Loucy (cell line): ENCODE data around the gene GDA.

Experiments used
- H2AFZ ChIP-seq: fragments of 200-600 bp; sonication (generic); 2 replicates; pipeline ENCODE4 v1.6.0; 2016; ENCODE audit warnings: antibody characterized with exemption, mild to moderate bottlenecking, low read length, moderate library complexity
- H3F3A ChIP-seq: fragments of 200-600 bp; 2 replicates; pipeline ENCODE4 v1.6.0; 2016; ENCODE audit warnings: antibody characterized with exemption, low read depth, mild to moderate bottlenecking
- H3K27me3 ChIP-seq: fragments of 200-600 bp; sonication (generic); 2 replicates; pipeline ENCODE4 v1.6.1; 2014; ENCODE audit warnings: low read length, mild to moderate bottlenecking; ENCODE audit not compliant: insufficient read depth, poor library complexity, severe bottlenecking
- H3K36me3 ChIP-seq: fragments of 200-600 bp; sonication (generic); 2 replicates; pipeline ENCODE4 v1.6.1; 2016; ENCODE audit warnings: low read length; ENCODE audit not compliant: insufficient read depth
- H3K4me1 ChIP-seq: fragments of 200-600 bp; sonication (generic); 2 replicates; pipeline ENCODE4 v1.5.1; 2014; ENCODE audit warnings: low read length, mild to moderate bottlenecking; ENCODE audit not compliant: insufficient read depth, poor library complexity, severe bottlenecking
- H3K4me2 ChIP-seq: fragments of 200-600 bp; sonication (generic); 2 replicates; pipeline ENCODE4 v1.6.0; 2014; ENCODE audit warnings: antibody characterized with exemption, low read length, low read depth, mild to moderate bottlenecking; ENCODE audit not compliant: poor library complexity, severe bottlenecking
- H3K4me3 ChIP-seq: fragments of 200-600 bp; sonication (generic); 2 replicates; pipeline ENCODE4 v1.5.1; 2014; ENCODE audit warnings: low read length, mild to moderate bottlenecking, mixed read lengths; ENCODE audit not compliant: poor library complexity, severe bottlenecking
- H3K79me2 ChIP-seq: fragments of 200-600 bp; sonication (generic); 2 replicates; pipeline ENCODE4 v1.6.1; 2014; ENCODE audit warnings: low read length; ENCODE audit not compliant: insufficient read depth
- H3K9ac ChIP-seq: fragments of 200-600 bp; sonication (generic); 2 replicates; pipeline ENCODE4 v1.6.0; 2014; ENCODE audit warnings: mild to moderate bottlenecking, low read depth, low read length, moderate library complexity; ENCODE audit not compliant: poor library complexity, severe bottlenecking
- H3K9me2 ChIP-seq: fragments of 200-600 bp; sonication (generic); replicated peaks from 2 replicates; pipeline ENCODE4 v1.6.1; 2016; ENCODE audit warnings: low read depth, low read length, mixed read lengths
- H3K9me3 ChIP-seq: fragments of 200-600 bp; sonication (generic); 2 replicates; pipeline ENCODE4 v1.6.1; 2014; ENCODE audit warnings: mild to moderate bottlenecking, antibody characterized with exemption, low read length, low read depth; ENCODE audit not compliant: insufficient read depth
- H4K20me1 ChIP-seq: fragments of 200-600 bp; sonication (generic); 2 replicates; pipeline ENCODE4 v1.6.0; 2014; ENCODE audit warnings: antibody characterized with exemption, low read length, mild to moderate bottlenecking; ENCODE audit not compliant: insufficient read depth, poor library complexity, severe bottlenecking
- CTCF ChIP-seq: fragments of 200-600 bp; sonication (generic); conservative IDR thresholded peaks from 2 replicates; pipeline ENCODE4 v1.5.1; 2014; ENCODE audit warnings: mild to moderate bottlenecking, antibody characterized with exemption, low read length
- EZH2phosphoT487 ChIP-seq: fragments of 200-600 bp; IDR thresholded peaks from 2 replicates; pipeline ENCODE4 v1.6.1; 2018; ENCODE audit warnings: antibody characterized with exemption, mild to moderate bottlenecking, moderate library complexity, borderline replicate concordance

The GDA gene

DNA sequence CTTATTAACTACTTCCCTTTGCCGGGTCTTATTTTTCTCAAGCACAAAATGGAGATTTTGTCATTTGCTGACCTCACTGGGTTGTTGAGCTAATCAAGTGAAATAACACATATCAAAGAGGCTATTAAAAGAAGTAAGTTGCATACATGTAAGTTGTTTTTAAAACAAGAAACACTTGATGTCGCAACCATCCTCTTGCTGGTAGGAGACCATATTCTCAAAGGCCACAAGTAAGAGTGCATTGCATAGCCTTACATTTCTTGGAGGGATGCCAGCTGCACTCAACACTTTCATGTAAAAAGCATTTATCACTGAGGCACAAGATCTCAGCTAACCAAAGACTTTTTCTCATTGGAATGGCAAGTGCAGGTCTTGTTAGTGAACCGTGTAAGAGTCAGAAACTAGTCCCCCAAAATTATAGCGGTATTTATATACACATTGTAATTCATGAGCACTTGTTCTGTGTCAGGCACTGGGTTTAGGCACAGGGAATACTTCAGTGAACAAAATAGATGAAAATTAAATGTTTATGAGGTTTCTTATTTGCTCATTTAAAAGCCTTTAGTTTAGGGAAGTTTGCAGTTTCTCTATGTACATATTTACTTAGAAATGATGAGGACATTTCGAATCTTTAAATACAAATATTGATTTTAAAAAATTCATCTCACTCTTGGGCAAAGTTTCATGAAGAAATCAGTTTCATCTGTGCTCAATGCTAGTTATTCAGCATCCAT, 143.8 kb downstream of the GDA start:
- Histone ChIP-seq H3K9ac (no peak overlapping the region), H2AFZ (no peak overlapping the region), H3K79me2 (no peaks in the 10 kb centered on the region), H3K4me2 (no peak overlapping the region), H3K36me3 (no peaks in the 10 kb centered on the region), H3K4me3 (no peak overlapping the region), H3K9me2 (no peaks in the 10 kb centered on the region), H3K4me1 (no peaks in the 10 kb centered on the region), H4K20me1 (no peaks in the 10 kb centered on the region), H3K9me3 (no peaks in the 10 kb centered on the region), H3F3A (no peaks in the 10 kb centered on the region), H3K27me3 (no peaks in the 10 kb centered on the region)
- no peak for TF ChIP-seq EZH2phosphoT487
- TF ChIP-seq CTCF, result no peak

GRCh38 chr9:72294936-72295335, 145.7 kb downstream of the GDA start:
- Histone ChIP-seq H4K20me1 (no peaks in the 10 kb centered on the region), H3F3A (no peaks in the 10 kb centered on the region), H3K36me3 (no peaks in the 10 kb centered on the region), H2AFZ (no peak overlapping the region), H3K9me2 (no peaks in the 10 kb centered on the region), H3K4me3 (no peak overlapping the region), H3K4me2 (no peak overlapping the region), H3K9ac (no peak overlapping the region), H3K9me3 (no peaks in the 10 kb centered on the region), H3K79me2 (no peaks in the 10 kb centered on the region), H3K27me3 (no peaks in the 10 kb centered on the region), H3K4me1 (no peaks in the 10 kb centered on the region)
- TF ChIP-seq CTCF (no peak), EZH2phosphoT487 (no peak)

GRCh38 chr9:72297516-72297915, 148.3 kb downstream of the GDA start:
- no peaks in the 10 kb centered on the region for H3K27me3 ChIP-seq
- H3K9me2 ChIP-seq, result no peaks in the 10 kb centered on the region
- no peak overlapping the region for H3K9ac ChIP-seq
- H3F3A ChIP-seq, result no peaks in the 10 kb centered on the region
- H3K79me2 ChIP-seq, result no peaks in the 10 kb centered on the region
- no peaks in the 10 kb centered on the region for H3K9me3 ChIP-seq
- H3K4me2 ChIP-seq, result no peak overlapping the region
- no peak for TF ChIP-seq EZH2phosphoT487
- TF ChIP-seq CTCF, result no peak
- H4K20me1 ChIP-seq, result no peaks in the 10 kb centered on the region
- H2AFZ ChIP-seq, result no peak overlapping the region
- no peaks in the 10 kb centered on the region for H3K36me3 ChIP-seq
- H3K4me3 ChIP-seq, result no peak overlapping the region
- no peaks in the 10 kb centered on the region for H3K4me1 ChIP-seq
